HTR-8/SVneo (cell line): Measurements from ENCODE around the gene HOXC4.
"Not testable (repeated sequence)": the region's sequence is repeated elsewhere in the genome, so short reads cannot be mapped to it uniquely, and the experiment has no call there.

Experiments
- DNase-seq: peaks from one replicate; pipeline ENCODE4 v3.0.0; 2011; ENCODE audit warnings: low spot score, mixed read lengths; ENCODE audit not compliant: insufficient read length
- FAIRE-seq: peaks from 2 replicates; lab custom pipeline; 2011; peaks lifted over from hg19 to GRCh38; lab: Jason Lieb, UNC

The HOXC4 gene

DNA sequence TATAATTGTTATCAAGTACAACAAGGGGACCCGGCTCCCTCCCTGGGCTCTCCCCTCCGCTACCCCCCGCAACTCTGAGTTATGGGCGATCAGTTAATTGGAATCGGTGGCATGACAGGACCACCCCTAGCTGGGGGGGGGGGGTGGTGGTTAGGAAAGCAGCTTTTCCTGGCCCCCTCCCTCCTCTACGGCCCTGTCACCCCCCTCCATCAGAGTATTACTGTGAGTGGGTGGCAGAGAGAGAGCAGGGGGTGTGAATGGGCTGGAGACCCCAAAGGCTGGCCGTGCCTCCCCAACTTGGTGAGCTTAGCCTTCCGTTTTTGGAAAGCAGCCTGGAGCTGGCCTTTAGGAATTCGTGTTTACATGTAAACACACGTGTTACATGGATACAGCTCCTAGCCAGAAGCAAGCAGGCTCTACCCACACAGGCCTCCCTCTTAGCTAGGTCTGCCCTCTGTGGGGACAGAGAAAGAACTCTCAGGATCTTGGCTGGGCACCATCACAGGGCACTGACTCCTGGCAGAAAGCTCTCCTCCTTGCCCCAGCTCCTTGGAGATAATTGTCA, 1.1 kb upstream of the HOXC4 start:
- no peak for FAIRE-seq

DNA sequence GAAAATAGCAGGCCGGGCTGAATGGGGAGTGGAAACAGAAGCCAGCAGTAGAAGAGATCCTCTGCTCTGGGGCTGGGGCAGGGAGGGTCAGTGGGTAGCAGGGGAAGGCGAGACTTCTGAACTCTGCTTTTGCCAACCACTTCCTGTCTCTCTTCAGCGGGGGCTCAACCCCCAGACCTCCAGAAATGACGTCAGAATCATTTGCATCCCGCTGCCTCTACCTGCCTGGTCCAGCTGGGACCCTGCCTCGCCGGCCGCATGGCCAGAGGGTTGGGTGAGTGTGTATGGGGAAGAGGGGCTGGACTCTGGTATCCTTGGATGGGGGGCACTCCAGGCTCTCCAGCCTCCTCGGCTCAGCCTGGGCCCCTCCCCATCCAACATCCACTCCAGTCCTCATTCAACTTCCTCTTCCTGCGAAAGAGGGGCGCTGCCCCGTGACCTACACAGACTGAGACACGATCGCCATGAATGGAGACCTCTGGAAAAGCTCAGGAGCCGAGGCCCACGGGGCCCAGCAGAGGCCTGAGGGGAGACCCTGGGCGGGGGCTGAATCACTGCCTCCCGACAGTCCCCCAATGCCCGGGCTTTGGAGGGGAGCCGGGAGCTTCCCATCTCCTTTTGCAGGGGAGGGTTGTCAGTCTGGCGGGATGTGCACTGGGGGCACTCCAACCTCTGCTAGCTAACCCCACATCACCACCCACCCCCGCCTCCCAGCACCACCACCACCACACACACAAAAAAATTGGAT, 458 bp upstream of the HOXC4 start:
- FAIRE-seq: no peak
- DNase-seq: no peak

More for the DNA sequence above, 1.1 kb upstream of the HOXC4 start:
- DNase-seq: no peak

DNA sequence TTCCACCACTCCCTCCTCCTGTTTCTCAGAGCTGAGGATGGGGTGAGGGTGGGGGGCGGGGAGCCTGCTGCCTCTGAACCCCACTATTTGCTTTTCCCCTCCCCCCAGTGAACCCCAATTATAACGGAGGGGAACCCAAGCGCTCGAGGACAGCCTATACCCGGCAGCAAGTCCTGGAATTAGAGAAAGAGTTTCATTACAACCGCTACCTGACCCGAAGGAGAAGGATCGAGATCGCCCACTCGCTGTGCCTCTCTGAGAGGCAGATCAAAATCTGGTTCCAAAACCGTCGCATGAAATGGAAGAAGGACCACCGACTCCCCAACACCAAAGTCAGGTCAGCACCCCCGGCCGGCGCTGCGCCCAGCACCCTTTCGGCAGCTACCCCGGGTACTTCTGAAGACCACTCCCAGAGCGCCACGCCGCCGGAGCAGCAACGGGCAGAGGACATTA, 1.1 kb downstream of the HOXC4 start:
- FAIRE-seq: no peak
- no peak for DNase-seq

DNA sequence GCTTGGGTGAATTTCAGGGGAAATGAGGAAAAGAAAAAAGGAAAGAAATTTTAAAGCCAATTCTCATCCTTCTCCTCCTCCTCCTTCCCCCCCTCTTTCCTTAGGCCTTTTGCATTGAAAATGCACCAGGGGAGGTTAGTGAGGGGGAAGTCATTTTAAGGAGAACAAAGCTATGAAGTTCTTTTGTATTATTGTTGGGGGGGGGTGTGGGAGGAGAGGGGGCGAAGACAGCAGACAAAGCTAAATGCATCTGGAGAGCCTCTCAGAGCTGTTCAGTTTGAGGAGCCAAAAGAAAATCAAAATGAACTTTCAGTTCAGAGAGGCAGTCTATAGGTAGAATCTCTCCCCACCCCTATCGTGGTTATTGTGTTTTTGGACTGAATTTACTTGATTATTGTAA, 1.9 kb downstream of the HOXC4 start:
- no peak for FAIRE-seq
- no peak for DNase-seq

DNA sequence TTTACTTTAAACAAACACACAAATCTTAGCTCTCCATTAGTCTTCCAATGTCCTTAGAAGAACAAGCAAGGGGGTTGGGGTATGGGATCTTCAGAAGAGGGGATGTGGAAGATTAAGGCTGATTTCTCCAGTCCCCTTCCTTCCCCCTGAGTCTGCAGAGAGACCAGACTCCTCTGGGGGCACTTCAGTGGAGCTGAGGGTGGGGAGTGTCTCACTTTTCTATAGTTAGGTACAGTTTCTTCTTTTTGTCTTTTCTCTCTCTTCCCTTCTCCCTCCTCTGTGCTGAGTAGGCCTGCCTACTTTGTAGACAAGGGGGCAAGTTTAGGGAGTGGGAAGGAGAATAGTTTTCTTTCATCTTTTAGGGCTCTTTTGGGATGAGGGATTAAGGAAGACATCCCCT, 2.5 kb downstream of the HOXC4 start:
- FAIRE-seq (no peak), DNase-seq (no peak)

DNA sequence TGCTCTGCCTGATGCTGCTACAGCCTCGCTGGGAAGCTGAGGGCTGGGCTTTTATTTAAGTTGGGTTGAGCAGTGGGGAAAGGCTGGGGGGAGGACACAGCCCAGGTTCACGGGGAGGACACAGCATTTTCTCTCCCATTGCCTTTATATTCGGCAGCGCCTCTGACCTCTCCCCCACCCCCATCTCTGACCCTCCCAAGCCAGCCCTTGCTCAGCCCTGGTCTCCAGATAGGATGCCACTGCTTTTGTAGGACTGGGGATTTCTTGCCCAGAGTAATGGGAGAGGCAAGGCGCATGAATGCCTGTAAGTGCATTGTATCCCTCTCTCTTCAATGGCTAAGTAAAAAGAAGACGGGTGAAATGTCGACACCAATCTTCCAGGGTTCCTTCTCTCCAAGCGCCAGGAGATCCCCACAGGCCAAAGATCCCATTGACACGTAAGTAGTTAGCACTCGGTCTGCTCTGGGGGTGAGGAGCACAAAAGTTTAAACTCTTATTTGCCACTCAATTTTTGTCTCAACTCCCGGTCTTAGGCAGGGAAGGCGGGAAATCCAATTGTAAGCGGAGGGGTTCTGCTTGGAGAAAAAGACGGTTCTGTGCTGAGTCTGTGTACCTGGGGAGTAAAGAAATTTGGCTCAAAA, 4.6 kb downstream of the HOXC4 start:
- no peak for DNase-seq
- no peak for FAIRE-seq

DNA sequence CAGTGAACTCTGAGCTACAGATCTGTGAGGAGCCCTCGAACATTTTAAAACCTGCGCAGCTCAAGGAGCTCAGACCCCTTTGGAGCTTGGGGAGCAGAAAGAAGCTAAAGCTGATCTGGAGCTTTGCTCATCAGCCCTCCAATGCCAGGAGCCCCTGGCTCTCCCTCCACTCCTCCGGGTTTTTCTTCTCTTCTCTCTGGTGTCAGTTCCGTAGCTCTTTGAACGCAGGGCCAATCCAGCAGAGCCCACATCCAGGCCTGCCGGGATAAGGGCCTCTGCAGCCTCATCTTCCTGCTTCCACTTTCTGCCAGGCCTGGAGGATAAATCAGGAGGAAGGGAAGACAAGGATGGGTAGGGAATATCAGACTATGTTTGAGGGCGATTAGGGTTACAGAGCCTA, 6.0 kb downstream of the HOXC4 start:
- no peak for DNase-seq
- no peak for FAIRE-seq

DNA sequence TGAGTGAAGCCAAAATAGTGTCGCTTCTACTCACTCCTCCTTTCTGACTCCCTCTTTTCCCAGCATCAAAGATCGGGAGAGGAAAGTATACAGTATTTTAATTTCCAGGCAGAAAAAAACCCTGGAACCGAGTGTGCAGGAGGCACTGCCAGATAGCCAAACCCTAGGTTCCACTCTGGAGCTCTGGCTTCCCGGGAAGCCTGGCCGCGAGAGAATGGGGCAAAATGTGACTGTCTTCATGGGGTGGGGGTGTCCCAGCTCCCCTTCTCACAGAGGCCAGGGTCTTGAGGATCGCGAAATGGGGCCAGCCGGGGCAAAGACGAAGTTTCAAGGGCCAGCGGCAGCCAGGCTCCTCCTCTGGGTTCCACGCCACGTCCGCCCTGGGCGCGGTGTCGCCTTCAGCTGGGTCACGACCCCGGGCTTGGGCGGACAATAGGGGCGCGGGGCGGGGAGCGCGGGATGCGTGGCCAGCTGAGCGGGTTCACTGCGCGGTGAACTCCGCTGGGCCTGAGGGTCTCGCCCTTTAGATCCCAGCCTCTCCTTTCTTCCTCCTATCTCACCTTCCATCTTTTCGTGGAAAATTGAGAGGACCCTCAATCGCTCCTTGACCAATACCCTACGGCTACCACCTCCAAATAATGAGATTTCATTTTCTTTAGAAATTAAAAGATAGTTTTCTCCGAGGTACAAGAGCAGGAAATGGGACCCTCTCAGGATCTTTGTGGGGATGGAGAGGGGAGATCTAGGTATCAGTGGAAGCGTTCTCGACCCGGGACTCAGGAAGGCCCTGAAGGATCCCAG, 6.7 kb downstream of the HOXC4 start:
- no peak for DNase-seq
- FAIRE-seq: no peak

DNA sequence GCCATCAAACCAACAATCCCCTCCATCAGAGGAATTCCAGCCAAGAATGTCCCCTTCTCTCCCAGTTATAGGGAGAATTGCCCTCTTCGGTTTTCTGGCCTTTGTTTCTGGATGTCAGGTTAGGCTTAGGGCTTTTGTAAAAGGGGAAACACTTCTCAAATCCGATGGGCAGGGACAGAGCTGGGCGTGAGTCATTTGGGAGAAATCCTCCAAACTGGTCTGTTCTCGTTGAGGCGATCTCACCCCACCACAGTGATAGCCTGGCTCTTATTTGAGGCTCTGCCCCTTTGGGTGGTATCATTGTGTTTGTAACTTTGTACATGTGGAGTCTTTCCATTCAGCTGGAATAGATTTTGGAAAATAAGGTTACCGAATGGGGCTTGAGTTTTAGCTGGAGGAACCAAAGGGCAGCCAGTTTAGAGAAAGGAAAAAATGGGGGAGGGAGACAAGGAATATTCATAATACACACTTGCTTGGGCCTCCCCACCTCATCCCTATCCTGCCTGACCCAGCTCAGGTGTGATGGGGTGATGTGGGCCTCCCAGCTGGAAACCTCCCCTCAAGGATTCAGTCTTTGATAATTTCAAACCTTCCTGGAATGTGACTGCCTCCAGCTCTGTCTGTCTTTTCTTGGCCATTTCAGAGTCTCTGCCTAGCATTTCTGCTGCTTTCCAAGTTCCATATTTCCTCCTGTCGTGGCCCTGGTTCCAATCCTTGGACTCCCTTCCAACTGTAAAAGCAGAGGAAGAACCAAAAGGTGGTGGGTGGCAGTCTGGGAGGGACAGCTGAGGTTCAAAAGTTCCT, 7.5 kb downstream of the HOXC4 start:
- FAIRE-seq: no peak

DNA sequence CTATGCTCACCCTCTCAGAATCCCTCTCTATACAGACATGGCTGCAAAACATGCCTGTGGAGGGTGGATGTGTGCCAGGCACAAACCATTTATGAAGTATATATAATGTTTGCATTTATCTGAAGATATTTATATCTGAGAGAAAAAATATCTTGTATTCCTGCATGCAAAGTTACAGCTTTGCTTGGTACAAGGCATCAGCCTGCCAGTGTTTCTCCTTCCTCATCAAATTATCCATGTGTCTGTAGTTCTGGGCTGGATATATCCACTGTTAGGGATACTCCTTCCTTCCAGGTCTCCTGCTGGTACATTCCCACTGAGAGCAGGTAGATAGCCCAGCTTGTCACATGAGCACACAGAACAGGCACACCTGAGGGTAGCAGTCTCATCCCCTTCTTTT, 12.0 kb downstream of the HOXC4 start:
- no peak for DNase-seq
- FAIRE-seq: no peak

More for the DNA sequence above, 7.5 kb downstream of the HOXC4 start:
- no peak for DNase-seq

DNA sequence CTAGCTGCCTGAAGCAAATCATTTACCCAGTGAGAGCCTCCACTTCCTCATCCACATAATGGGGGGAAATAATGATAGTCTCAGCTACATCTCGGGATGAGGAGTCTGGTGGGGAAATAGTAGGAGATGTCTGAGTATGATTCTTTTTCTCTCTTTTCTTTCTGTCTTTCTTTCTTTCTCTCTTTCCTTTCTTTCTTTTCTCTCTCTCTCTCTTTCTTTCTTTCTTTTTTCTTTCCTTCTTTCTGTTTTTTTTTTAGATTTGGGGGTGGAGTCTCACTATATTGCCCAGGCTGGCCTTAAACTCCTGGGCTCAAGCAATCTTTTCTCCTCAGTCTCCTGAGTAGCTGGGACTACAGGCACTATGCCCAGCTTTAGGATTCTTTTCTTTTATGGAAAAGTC, 12.8 kb downstream of the HOXC4 start:
- FAIRE-seq (no peak), DNase-seq (no peak)

DNA sequence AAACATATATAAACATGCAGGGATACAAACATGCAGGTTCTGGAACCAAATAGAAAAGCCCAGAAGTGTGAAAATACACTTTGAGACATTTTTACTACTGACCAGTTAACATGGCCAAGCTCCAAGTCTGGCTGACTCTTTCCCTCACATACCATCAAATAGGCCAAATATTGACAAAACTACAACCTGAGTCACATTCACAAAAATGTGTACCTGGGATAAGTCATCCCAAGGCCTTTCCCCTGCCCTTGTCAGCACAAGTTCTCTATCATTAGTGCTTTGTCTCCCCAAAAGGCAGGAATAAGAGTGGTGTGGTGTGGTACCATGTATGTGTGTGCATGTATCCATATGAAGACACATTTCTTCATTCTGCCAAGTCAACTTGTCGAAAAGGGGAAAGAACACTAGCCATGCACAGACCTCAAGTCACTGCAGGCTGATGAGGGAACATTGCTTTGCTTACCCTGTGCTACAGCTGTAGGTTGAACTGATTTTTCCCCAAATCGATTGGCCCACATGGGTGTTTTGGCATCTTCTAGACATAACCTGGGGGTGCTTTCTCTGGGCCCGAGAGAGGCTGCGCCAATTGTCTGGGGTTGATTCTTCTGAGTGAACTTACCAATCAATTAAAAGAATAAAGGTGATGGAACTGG, 14.9 kb downstream of the HOXC4 start:
- FAIRE-seq: no peak

DNA sequence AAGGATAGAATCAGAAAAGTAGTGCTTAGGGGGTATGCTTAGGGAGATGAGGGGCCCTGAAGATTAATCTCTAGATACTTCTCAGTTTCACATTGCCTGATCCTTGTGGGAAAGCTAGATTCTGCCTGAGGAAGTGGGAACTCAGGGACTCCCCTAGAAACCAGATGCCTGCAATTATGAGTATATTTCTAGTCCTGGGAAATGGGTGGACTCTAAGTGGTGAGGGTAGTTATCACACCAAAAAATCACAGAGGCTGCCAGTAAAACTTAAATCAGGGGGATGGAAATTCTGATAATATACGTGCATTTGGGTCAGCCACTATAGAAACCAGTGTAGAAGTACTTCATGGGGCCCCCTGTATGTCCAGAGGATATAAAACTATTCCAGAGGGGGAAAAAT, 18.3 kb downstream of the HOXC4 start:
- DNase-seq (no peak), FAIRE-seq (no peak)

More for the DNA sequence above, 14.9 kb downstream of the HOXC4 start:
- DNase-seq: no peak

DNA sequence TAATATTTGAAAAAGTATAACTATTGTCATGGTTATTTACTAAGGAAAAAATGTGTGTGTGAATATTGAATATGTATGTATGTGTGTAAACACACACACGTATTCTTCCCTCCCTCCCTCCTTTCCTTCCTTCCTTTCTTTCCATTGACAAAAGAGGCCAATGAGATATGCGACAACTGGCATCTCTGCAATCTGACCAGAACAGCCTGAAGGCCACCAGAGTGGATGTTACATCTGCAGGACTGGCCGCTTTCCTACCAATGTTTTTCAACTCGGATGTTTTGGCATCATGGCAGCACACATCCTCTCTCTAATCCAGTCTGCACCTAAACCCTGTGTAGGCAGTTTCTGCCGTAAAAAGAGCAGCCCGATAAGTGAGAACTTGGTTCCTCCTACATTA, 20.7 kb downstream of the HOXC4 start:
- FAIRE-seq (no peak), DNase-seq (no peak)

DNA sequence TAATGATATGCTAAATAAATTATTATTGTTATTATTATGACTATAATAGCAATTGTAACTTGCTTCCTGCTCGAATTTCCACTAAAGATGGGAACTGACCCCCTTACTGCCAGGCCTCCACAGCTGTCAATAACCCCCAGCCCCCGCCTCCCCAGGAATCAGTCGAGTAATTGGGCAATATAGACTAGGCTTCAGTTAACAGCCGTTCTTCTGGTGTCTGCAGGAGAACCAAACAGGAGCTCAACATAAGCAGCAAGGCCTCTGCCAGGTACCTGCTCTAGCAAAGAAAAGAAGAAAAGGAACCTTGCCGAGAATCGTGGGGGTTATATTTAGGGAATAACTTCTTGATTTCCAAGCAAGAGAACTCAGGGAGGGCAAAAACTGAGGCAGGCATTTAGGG, 21.8 kb downstream of the HOXC4 start:
- FAIRE-seq (no peak), DNase-seq (no peak)

DNA sequence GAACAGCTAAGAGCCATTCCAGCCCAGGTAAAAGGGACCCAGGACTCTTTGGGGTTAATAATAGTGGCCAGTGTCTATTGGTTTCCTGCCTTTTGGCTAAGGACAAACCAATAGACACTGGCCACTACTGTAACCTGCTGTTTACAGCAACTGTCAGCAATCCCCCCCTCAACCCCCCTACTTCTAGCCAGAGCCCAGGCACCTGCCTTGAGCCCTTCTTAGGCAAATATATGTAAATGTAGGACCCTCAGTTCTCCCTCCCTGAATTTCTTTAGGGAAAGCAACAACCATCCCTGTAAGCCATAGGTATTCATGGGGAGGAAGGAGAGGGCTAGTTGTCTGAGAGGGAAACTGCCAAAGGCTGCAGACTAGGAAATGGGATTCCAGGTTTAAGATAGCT, 22.3 kb downstream of the HOXC4 start:
- no peak for DNase-seq
- no peak for FAIRE-seq

DNA sequence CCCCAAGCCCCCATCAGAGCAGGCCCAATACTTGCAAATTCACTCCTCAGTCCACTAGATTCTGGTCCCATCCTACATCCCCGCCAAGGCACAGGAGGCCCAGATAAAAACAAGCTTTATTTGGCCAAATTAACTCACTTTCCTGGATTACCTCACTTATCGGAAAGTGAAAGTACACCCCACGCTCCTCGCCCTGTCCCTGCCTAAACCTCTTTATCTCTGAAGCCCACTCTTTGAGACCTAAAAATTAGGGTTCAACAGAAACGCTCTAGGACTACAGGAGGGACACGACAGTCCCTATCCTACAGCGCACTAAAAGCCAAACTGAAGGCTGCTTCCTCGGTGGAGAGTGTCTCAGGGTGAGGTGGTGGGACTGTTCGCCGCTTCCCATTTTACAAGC, 24.2 kb downstream of the HOXC4 start:
- DNase-seq, FAIRE-seq: not testable (repeated sequence)

DNA sequence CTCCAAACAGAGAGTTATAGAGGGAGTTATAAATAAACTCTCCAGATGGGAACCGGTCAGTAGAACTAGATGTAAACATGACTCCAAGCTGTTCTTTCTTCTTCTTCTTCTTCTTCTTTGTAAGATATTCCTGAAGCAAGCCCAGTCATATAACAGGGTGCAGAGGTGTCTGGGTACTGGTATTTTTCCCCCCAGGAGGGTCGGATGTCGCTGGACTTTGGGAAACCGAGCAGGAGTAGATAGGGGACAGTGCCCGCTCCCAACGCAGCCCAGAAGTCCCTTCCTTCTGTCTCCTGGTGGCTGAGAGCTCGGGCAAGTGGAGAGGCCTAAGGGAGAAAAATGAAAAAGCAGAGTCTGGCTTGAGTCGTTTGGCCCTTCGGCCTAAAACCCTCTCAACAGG, 25.5 kb downstream of the HOXC4 start:
- not testable (repeated sequence) for DNase-seq, FAIRE-seq
